NCI-H1105 treated with DMSO at 0.1 percent for 48 hours (cell line): ENCODE data around the gene ZNF683.
"Not testable (repeated sequence)": the region's sequence is repeated elsewhere in the genome, so short reads cannot be mapped to it uniquely, and the experiment has no call there.

Source experiments
- DNase-seq: peaks from one replicate; lab custom pipeline; 2025; lab: John Stamatoyannopoulos, UW

Gene ZNF683

DNA sequence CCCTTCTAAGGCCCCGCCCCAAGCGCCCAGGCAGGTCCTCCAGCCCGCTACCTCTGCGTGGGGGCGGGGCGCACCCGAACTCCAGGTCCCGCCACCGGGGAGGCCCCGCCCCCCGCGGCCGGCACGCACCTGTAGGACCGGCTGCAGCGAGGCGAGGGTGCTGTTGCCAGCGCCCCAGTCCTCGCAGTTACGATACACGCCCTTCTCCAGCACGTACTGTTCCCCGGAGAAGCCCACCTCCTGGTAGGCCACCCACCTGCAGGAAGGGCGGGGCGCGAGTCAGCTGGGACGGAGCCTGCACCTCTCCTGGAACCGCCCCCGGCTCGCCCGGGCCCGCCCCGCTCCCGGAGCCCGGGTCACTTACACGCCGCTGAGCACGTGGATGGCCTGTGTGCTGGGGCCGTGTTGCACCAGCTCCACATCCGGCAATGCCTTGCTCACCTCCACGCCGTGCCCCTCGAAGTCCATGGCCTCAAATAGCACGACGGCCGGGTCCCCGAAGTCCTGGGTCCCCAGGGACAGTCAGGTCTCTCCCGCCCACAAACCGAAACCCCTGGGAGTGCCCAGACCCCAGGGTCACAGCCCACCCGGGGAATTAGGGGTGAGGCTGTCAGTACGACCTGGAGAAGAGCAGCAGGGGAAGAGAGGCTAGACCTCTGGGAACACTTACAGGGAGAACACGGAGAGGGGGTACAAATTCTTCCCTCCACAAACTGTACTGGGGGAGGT is 35.9 kb downstream of the ZNF683 start:
- peak; percentile 83 for DNase-seq

GRCh38 chr1:26335774-26336476 is 36.6 kb downstream of the ZNF683 start:
- peak; percentile 67 for DNase-seq

DNA sequence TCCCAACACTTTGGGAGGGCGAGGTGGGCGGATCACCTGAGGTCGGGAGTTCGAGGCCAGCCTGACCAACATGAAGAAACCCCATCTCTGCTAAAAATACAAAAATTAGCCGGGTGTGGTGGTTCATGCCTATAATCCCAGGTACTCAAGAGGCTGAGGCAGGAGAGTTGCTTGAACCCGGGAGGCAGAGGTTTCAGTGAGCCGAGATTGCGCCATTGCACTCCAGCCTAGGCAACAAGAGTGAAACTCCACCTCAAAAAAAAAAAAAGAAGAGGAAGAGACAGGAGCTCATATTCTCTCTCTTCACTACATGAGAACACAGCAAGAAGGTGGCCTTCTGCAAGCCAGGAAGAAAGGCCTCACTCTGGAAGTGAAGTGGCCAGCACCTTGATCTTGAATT is 39.2 kb downstream of the ZNF683 start:
- not testable (repeated sequence) for DNase-seq

DNA sequence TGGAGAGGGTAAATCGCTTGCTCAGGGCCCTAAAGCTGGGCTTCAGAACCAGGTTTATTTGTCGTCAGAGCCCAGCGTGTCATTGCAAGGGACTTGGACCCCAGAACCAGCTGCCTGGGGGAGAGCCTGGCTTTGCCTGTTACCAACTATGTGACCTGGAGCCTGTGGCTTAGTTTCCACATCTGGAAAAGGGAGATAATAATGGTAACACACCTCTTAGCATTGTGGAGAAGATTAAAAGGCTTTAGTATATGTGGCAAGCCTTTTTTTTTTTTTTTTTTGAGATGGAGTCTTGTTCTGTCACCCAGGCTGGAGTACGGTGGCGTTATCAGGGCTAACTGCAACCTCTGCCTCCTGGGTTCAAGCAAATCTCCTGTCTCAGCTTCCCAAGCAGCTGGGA is 42.3 kb downstream of the ZNF683 start:
- no peak for DNase-seq

DNA sequence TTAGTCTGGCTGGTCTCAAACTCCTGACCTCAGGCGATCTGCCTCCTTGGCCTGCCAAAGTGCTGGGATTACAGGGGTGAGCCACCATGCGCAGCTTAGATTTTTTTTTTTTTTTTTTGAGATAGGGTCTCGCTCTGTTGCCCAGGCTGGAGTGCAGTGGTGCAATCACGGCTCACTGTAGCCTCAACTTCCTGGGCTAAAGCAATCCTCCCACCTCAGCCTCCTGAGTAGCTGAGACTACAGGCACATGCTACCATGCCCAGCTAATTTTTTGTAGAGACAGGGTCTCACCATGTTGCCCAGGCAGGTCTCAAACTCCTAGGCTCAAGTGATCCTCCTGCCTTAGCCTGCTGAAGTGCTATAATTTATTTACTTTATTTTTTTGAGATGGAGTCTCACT is 43.2 kb downstream of the ZNF683 start:
- not testable (repeated sequence) for DNase-seq

DNA sequence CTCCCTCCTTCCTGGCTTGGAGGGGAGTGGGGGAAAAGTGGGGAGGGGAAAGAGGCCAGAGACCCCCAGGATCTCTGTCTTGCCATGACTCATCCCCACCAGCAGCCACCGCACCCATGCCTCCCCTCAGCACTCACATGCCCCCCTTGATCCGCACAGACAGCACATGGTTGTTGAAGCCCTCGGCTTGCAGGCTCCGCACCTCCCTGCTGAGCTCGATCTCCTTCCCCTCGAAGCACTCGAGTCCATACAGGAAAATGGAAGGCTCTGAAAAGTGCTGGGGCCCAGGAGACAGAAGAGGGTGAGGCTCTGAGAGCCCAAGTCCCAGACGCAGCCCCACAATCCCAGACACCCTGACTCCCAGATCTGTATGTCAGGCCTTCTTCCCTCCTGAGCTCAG is 44.0 kb downstream of the ZNF683 start:
- no peak for DNase-seq

GRCh38 chr1:26327956-26328362 is 44.6 kb downstream of the ZNF683 start:
- peak; percentile 88 for DNase-seq

GRCh38 chr1:26324550-26324949 is 48.0 kb downstream of the ZNF683 start:
- no peak for DNase-seq

DNA sequence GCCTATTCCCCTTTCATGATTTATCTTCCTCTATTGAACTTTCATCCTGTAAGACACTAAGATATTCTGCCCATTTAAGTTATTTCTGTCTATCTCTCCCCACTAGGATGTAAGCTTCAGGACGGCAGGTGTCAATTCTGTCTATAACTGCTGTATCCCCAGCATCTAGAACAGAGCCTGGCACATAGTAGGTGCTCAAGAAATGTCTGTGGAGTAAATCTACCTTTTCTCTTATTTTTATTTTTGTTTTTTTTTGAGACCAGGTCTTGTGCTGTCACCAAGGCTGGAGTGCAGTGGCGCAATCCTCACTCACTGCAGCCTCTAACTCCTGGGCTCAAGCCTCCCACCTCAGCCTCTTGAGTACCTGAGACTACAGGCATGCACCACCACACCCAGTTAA is 49.2 kb downstream of the ZNF683 start:
- DNase-seq = no peak

- no peak for DNase-seq
These were observed 50.6 kb downstream of the ZNF683 start for GRCh38 chr1:26322042-26322331.

DNA sequence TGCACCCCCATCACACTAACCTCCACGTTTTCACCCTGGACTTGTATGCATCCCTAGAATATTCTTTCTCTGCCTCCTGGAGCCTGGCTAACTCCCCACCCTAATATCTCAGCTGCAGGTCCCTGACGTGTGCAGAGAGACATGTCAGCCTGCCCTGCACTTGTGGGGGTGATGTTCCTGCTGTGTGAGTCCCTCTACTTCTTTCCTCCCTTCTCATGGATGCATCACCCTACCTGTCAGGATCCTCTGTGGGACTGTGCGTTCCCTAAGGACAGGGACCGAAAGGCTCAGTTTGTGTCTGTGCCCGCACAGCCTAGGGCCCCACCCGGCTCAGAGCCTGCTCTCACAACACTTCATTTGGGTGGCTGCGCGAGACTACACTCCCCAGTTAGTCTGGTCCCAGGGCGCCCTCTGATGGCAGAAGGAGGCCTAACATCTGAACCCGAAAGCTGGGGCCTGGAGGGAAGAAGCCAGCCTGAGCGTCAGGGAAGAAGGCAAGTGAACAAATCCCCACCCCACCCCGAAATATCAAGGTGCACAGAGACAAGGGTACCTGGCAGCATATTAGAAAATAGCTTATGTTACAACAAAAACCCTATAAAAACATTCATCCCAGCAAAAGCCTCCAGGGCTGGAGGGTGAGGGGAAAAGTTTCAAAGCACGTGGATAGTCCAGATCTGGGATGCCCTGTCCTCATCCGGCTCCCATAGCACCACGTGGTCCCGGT is 51.1 kb downstream of the ZNF683 start:
- peak; percentile 57 for DNase-seq

DNA sequence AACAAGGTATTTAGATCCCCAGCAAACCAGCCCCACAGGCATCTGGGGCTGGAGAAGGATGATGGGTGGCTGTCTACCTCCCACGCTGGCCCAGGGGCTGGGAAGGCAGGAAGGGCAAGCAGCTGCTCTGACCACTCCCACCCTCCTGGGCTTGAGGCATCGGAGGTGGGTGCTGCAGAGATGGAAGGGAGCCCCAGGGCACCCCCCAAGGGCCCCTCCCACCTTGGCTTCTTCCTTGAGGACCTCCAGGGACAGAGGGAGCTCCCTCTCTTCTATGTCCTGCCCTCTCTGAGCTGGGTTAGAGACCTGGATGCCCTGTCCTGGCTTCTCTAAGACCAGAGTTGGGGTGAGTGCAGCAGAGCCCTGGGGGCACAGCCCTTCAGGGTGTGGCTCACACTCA is 51.7 kb downstream of the ZNF683 start:
- DNase-seq = no peak

GRCh38 chr1:26318338-26319064 is 54.0 kb downstream of the ZNF683 start:
- no peak for DNase-seq

GRCh38 chr1:26317612-26318337 is 54.8 kb downstream of the ZNF683 start, which contains the start of gene CD52:
TSS of gene CD52 (plus strand) at chr1:26317958. CDS start at chr1:26318018, 60 bp downstream.
- no peak for DNase-seq

DNA sequence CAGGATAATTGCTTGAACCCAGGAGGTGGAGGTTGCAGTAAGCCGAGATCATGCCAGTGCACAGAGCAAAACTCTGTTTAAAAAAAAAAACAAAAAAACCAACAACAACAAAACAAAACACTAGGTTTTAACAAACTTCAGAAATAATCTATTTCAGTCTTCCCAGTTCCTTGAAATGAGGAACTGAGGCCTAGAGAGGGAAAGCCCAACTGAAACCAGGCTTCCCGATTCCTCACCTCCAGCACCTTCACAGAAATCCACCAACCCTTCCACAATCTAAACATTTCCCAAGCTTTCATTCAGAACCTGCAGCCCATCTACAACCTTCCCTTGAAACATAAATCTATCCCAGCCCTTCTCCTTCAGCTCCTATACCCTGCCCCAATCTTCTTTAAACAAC is 55.4 kb downstream of the ZNF683 start:
- DNase-seq = no peak

DNA sequence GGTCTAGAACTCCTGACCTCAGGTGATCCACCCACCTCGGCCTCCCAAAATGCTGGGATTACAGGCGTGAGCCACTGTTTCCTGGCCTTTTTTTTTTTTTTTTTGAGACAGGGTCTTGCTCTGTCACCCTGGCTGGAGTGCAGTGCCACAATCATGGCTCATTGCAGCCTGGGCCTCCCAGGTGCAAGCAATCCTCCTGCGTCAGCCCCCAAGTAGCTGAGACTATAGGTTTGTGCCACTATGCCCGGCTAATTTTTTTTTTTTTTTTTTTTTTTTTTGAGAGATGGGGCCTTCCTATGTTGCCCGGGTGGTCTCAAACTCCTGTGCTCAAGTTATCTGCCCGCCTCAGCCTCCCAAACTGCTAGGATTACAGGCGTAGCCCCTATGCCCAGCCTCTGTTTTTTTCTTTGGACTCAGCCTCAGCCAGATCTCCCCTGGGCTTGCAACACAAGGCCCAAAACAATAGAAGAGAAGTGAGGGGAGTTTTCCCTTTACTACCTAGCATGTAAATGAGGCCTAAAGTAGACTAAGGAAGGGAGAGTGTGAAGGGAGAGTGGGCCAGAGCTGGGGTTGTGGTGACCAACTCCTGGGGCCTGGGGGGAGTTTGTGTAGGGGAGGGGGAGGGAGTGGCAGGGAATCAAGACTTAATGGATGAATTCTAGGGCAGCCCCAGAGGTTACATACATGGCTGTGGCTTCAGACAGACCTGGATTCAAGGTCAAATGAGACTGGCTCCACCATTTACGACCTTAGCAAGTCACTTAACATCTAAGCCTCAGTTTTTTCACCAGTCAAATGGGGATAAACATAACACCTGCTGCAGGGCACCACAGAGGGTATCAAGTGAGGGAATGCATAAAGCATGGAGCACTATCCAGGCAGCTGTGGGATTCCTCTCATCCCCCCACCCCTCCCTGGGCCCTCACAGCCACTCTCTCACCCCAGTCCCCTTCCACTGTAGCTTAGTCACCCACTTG is 56.4 kb downstream of the ZNF683 start:
- no peak for DNase-seq

- DNase-seq = no peak
These were observed 58.0 kb downstream of the ZNF683 start for GRCh38 chr1:26314501-26314900.
